GM21825 (cell line): Measurements from ENCODE around the gene CTU1.

Experiments used
- ATAC-seq: cut with Tn5 transposase; IDR thresholded peaks from one replicate; pipeline ENCODE4 v1.9.1; 2021; ENCODE audit warnings: mild to moderate bottlenecking, moderate library complexity; ENCODE audit not compliant: unreplicated experiment

Gene CTU1

GRCh38 chr19:51135004-51135403 lies 26.8 kb upstream of the CTU1 start:
- ATAC-seq, result no peak

- ATAC-seq, result no peak
Measured at GRCh38 chr19:51131780-51132680, 23.8 kb upstream of the CTU1 start.

GRCh38 chr19:51129716-51130115 lies 21.5 kb upstream of the CTU1 start:
- no peak for ATAC-seq

- no peak for ATAC-seq
Measured at GRCh38 chr19:51128227-51128626, 20.0 kb upstream of the CTU1 start.

- no peak for ATAC-seq
Measured at GRCh38 chr19:51127755-51128154, 19.5 kb upstream of the CTU1 start.

GRCh38 chr19:51127032-51127431 lies 18.8 kb upstream of the CTU1 start:
- ATAC-seq, result no peak

GRCh38 chr19:51125421-51126075 lies 17.3 kb upstream of the CTU1 start:
- no peak for ATAC-seq

GRCh38 chr19:51124729-51125128 lies 16.5 kb upstream of the CTU1 start, which contains the start of gene SIGLEC9:
SIGLEC9 (plus strand) TSS chr19:51124906; CDS start chr19:51124975, 69 bp downstream.
- ATAC-seq, result no peak

GRCh38 chr19:51124216-51124615 lies 16.0 kb upstream of the CTU1 start:
- ATAC-seq, result no peak

- ATAC-seq, result no peak
Measured at GRCh38 chr19:51123802-51124201, 15.6 kb upstream of the CTU1 start.

GRCh38 chr19:51123381-51123800 lies 15.2 kb upstream of the CTU1 start:
- no peak for ATAC-seq

GRCh38 chr19:51122112-51122981 lies 14.1 kb upstream of the CTU1 start:
- no peak for ATAC-seq

GRCh38 chr19:51121257-51121656 lies 13.0 kb upstream of the CTU1 start:
- no peak for ATAC-seq

GRCh38 chr19:51120160-51120559 lies 12.0 kb upstream of the CTU1 start:
- no peak for ATAC-seq

GRCh38 chr19:51119611-51120010 lies 11.4 kb upstream of the CTU1 start:
- no peak for ATAC-seq

GRCh38 chr19:51119101-51119500 lies 10.9 kb upstream of the CTU1 start:
- ATAC-seq, result no peak

- no peak for ATAC-seq
Measured at GRCh38 chr19:51116736-51117286, 8.6 kb upstream of the CTU1 start.

- no peak for ATAC-seq
Measured at GRCh38 chr19:51114087-51114729, 6.0 kb upstream of the CTU1 start.

GRCh38 chr19:51111606-51112005 lies 3.4 kb upstream of the CTU1 start:
- no peak for ATAC-seq

- ATAC-seq, result no peak
Measured at GRCh38 chr19:51110666-51110971, 2.4 kb upstream of the CTU1 start.

- no peak for ATAC-seq
Measured at GRCh38 chr19:51108805-51109146, 567 bp upstream of the CTU1 start.
